RPMI7951 (cell line): ENCODE results near the gene TUBB8B. TPM values are rescaled to one million over a fixed set of nuclear protein-coding genes. Genes with fewer than 3 reads are reported as not detected.
"Not testable (repeated sequence)": the region's sequence is repeated elsewhere in the genome, so short reads cannot be mapped to it uniquely, and the experiment has no call there.

Experiments used
- DNase-seq: peaks from one replicate; pipeline ENCODE4 v3.0.0-alpha.2; 2012; ENCODE audit warnings: low read depth
- total RNA-seq: library from RNA; depleted of rRNA; stranded (reverse); fragments of >200 nt; shearing (Covaris generic); gene quantifications from 2 replicates; pipeline ENCODE4 v1.2.3, GENCODE V29; 2014; rRNA removed

Gene TUBB8B
- total RNA-seq, 1 experiment from 2014 or later = not detected

GRCh38 chr18:12773-13172 lies 36.6 kb downstream of the TUBB8B start:
- not testable (repeated sequence) for DNase-seq

- DNase-seq = not testable (repeated sequence)
Measured at GRCh38 chr18:11383-12274, 37.8 kb downstream of the TUBB8B start.

GRCh38 chr18:10624-11184 lies 38.7 kb downstream of the TUBB8B start:
- DNase-seq = not testable (repeated sequence)

GRCh38 chr18:9937-10336 lies 39.5 kb downstream of the TUBB8B start:
- not testable (repeated sequence) for DNase-seq

Other genes starting within 250 kb of the TUBB8B start
- 16.6 and 16.7 TPM in 2 replicates for gene USP14, start 108.9 kb upstream of the TUBB8B start, total RNA-seq
- gene THOC1, start 218.4 kb upstream of the TUBB8B start, total RNA-seq = 34.4 and 39.8 TPM in 2 replicates